HG03571 (cell line): ENCODE data around the gene KDM5C.
"Not testable (repeated sequence)": the region's sequence is repeated elsewhere in the genome, so short reads cannot be mapped to it uniquely, and the experiment has no call there.

Experiments
- ATAC-seq: cut with Tn5 transposase; IDR thresholded peaks from one replicate; pipeline ENCODE4 v1.9.1; 2021; ENCODE audit not compliant: unreplicated experiment

Gene KDM5C

GRCh38 chrX:53194308-53194707, 30.7 kb downstream of the KDM5C start:
- ATAC-seq: no peak

DNA sequence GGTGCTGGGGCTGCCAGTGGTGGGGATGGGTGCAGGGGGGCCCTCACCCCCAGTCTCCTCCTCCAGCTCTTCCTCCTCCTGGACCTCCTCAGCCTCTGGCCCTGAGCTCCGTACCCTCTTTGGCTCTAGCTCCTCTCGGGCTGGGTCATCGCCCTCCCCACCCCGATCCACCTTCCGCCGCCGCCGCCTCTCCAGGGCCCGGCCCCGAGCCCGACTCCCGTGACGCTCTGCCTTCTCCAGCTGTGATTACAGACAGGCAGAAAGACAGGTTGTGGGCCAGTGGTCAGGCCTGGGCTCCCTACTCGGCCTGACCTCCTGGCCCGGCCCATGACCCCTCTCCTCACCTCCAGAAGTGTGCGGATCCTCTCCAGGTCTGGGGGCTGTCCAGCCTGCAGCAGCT, 31.9 kb downstream of the KDM5C start:
- ATAC-seq: no peak

DNA sequence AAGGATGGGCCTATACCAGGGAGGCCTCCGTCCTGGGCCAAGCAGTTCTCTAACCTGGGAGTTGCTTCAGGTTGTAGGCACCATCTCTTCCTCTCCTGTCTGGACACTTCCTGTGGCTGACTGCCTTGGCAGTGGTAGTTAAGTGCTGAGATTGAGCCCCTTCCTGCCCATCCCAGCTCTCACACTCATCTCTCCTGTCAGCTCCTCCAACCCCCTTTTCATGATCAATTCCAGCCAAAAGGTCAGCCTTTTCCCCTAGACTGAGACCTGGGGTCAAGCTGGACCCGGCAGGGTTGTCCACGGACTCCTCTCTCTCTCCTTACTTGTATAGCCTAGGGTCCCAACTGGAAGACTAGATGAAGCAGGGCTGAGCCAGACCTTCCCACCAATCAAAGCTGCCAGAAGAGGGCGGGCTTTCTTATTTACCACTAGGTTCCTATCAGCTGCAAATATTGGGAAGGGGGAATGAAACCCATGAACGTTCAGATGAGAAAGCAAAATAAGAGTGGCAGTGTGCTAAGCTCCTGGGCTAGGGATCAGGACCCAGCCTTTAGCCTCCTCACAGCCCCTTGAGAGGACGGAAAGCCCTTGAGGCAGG, 34.5 kb downstream of the KDM5C start:
- no peak for ATAC-seq

DNA sequence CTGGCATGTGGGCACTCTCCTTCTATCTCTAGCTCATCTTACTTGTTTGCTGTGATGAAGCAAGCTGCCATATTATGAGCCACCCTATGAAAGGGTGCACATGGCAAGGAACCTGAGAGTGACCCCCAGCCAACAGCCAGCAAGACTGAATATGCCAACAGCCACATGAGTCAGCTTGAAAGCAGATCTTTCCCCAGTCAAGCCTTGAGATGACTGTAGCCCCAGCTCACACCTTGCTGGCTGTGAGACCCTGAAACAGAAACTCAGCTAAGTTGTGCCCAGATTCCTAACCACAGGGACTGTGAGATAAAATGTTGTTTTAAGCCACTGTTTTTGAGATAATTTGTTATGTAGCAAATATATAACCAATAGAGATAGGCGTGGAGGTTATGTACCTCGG, 36.2 kb downstream of the KDM5C start:
- ATAC-seq: peak; percentile 53

GRCh38 chrX:53186351-53186750, 38.7 kb downstream of the KDM5C start:
- no peak for ATAC-seq

DNA sequence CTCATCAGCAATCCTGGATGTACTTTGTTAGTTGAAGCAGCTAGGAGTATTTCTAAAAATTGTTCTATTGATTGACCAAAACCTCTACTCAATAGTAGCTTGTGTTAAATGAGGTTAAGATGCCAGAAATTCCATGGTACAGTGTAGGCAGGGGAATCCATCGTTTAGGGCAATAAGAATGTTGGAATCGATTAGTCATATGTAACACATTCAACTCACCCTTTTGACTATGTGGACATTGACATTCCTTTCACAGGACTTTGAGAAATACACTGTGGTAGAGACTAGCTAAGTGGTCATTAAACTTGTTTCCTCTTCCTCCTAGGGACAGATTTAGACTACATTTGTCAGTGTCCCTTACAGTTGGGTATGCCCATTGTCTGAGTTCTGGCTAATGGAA, 40.2 kb downstream of the KDM5C start:
- ATAC-seq: no peak

- ATAC-seq: no peak
Measured at GRCh38 chrX:53171356-53171755, 53.7 kb downstream of the KDM5C start.

DNA sequence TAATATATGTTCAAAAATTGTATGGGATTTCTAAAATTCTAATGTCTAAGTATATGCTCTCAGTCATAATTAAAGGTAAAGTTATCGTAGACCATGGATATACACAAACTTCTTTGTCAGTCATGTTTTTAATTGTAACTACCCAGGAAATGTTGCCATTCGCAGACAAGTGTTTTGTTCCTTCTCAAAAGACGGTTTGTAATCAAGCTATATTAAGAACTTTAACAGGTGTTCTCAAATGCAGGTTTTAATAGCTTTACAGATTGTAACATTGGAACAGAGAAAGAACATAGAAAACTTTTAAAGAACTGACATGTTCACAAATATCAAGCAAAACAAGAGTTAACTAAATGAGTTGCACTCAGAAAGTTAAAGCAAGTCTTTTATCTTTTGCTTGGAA, 58.9 kb downstream of the KDM5C start:
- ATAC-seq: no peak

DNA sequence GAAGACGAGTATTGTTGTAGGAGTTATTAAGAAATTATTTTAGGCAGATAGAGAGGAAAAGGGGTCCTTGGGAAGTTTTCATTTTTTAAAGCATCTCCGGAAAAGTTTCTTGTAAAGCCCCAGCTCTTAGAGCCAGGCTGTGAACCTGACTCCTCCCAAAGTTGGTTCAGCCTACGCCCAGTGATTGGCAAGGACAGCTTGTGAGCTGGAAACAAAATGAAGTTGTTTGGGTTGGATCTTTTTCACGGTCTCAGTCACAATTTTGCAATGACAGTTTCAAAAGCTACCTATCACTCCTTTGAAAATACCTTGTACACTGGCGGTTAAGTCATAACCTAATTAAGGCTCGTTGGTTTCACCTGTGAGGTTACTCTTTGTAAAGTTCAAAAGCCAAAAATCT, 60.4 kb downstream of the KDM5C start:
- ATAC-seq: not testable (repeated sequence)

GRCh38 chrX:53163436-53163835, 61.6 kb downstream of the KDM5C start:
- ATAC-seq: no peak

DNA sequence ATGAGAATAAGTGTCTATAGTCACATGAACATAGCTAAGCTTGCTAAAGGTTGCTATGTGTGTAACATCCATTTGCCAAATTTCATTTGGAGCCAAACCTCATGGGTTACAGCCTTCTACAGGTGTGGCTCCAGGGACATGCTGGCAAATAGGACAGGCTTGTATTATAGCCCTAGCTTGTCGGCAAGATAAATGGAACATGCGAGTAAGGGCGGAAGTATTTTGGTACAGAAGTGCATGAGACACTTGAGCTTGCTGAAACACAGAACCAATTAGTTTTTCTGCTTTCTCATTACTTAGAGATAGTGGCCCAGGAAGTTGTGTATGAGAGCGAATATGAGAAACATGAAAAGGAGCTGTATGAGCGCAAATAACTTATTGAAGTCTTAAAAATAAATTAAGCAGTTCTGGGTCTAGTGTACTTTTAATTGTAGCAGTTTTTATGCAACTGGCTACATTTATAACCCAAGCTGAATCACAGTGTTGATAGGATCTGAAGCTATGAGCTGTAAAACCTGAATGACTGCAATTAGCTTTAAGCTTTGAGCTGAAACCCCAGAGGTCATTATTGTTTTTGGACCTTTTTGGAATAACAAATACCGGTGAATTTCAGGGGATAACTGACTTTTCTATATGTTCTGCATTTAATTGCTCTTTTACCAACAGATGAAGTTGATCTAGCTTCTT, 64.6 kb downstream of the KDM5C start:
- no peak for ATAC-seq

- no peak for ATAC-seq
Measured at GRCh38 chrX:53159184-53159583, 65.8 kb downstream of the KDM5C start.

- ATAC-seq: no peak
Measured at GRCh38 chrX:53156207-53156596, 68.8 kb downstream of the KDM5C start.

DNA sequence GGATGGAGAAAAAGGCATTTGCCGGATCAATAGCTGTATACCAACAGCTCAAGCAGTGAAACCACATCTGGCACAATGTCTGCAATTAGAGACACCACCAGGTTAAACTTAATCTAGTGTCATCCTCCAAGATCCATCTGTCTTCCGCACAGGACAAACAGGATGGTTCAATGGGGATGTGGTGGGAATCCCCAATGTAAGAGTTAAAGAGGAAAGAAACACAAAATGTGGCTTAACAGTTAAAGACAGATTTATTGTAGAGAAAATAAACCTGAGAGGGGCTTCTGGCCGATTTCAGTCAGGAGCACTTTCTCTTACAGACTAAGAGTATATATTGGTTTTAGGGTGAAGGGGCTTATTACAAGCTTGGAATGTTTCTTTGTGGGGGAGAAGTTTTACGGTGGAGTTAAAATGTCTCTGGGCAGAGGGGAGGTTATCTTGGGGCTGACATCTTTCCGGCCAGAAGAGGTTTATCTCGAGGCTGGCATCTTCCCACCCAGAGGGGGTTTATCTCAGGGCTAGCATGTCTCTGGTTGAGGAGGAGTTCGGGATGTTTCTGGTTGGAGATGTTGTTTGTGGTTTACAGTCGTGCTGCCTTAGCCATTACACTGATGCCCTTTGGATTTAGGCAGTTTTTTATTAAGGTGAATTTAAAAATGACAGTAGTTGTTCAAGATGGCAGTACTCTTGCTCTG, 69.3 kb downstream of the KDM5C start:
- ATAC-seq: no peak

- no peak for ATAC-seq
Measured at GRCh38 chrX:53153581-53153980, 71.4 kb downstream of the KDM5C start.
